H9 (cell line): Measurements from ENCODE around the gene STRA6. TPM values are rescaled to one million over a fixed set of nuclear protein-coding genes. Genes with fewer than 3 reads are reported as not detected.

Experiments
- DNase-seq: peaks from one replicate; pipeline ENCODE4 v3.0.0-alpha.2; 2017
- H2AFZ ChIP-seq: one replicate; pipeline ENCODE4 v1.6.1; 2013; ENCODE audit warnings: mild to moderate bottlenecking, low read length, control low read depth, moderate library complexity
- H2AK5ac ChIP-seq: 2 replicates; pipeline ENCODE4 v1.6.1; 2013; ENCODE audit warnings: low read length, control low read depth, mixed read lengths; ENCODE audit not compliant: insufficient read length
- H2BK120ac ChIP-seq: one replicate; pipeline ENCODE4 v1.6.1; 2013; ENCODE audit warnings: low read depth, mild to moderate bottlenecking, low read length, control low read depth, inconsistent platforms; ENCODE audit not compliant: poor library complexity, severe bottlenecking
- H2BK12ac ChIP-seq: 2 replicates; pipeline ENCODE4 v1.6.1; 2013; ENCODE audit warnings: low read length, control low read depth, mixed read lengths, low read depth; ENCODE audit not compliant: insufficient read length
- H2BK15ac ChIP-seq: 2 replicates; pipeline ENCODE4 v1.6.1; 2013; ENCODE audit warnings: low read depth, low read length, control low read depth
- H2BK20ac ChIP-seq: one replicate; pipeline ENCODE4 v1.6.1; 2013; ENCODE audit warnings: low read depth, mild to moderate bottlenecking, low read length, control low read depth, inconsistent platforms; ENCODE audit not compliant: poor library complexity, severe bottlenecking
- H2BK5ac ChIP-seq: 2 replicates; pipeline ENCODE4 v1.6.1; 2013; ENCODE audit warnings: low read length, control low read depth, mixed read lengths; ENCODE audit not compliant: insufficient read length
- H3K14ac ChIP-seq: 2 replicates; pipeline ENCODE4 v1.6.1; 2013; ENCODE audit warnings: low read length, control low read depth; ENCODE audit not compliant: insufficient read depth
- H3K18ac ChIP-seq: 2 replicates; pipeline ENCODE4 v1.6.1; 2013; ENCODE audit warnings: low read depth, mild to moderate bottlenecking, mixed read lengths, low read length, control low read depth; ENCODE audit not compliant: insufficient read length
- H3K23ac ChIP-seq: 2 replicates; pipeline ENCODE4 v1.6.1; 2013; ENCODE audit warnings: low read length, control low read depth, mixed read lengths, low read depth; ENCODE audit not compliant: insufficient read length
- H3K23me2 ChIP-seq: 2 replicates; pipeline ENCODE4 v1.6.1; 2013; ENCODE audit warnings: low read depth, mild to moderate bottlenecking, mixed read lengths, low read length, control low read depth; ENCODE audit not compliant: insufficient read length, poor library complexity, severe bottlenecking
- H3K27ac ChIP-seq: 2 replicates; pipeline ENCODE4 v1.5.1; 2013; ENCODE audit warnings: low read length, control low read depth, mixed read lengths, low read depth; ENCODE audit not compliant: insufficient read length
- H3K27me3 ChIP-seq: 2 replicates; pipeline ENCODE4 v1.6.1; 2013; ENCODE audit warnings: low read length, control low read depth, inconsistent platforms; ENCODE audit not compliant: insufficient read depth
- H3K4ac ChIP-seq: 2 replicates; pipeline ENCODE4 v1.6.1; 2013; ENCODE audit warnings: low read depth, mild to moderate bottlenecking, control low read depth, inconsistent platforms, low read length, moderate library complexity
- H3K4me1 ChIP-seq: 2 replicates; pipeline ENCODE4 v1.6.1; 2013; ENCODE audit warnings: low read length, control low read depth, inconsistent platforms; ENCODE audit not compliant: insufficient read depth
- H3K4me2 ChIP-seq: 2 replicates; pipeline ENCODE4 v1.6.1; 2013; ENCODE audit warnings: low read length, control low read depth, mixed read lengths; ENCODE audit not compliant: insufficient read length, insufficient read depth
- H3K56ac ChIP-seq: 2 replicates; pipeline ENCODE4 v1.6.1; 2013; ENCODE audit warnings: low read depth, mild to moderate bottlenecking, mixed read lengths, low read length, control low read depth; ENCODE audit not compliant: insufficient read length
- H3K79me1 ChIP-seq: 2 replicates; pipeline ENCODE4 v1.6.1; 2013; ENCODE audit warnings: low read depth, mild to moderate bottlenecking, moderate library complexity, low read length, control low read depth, inconsistent platforms; ENCODE audit not compliant: insufficient read depth, poor library complexity, severe bottlenecking
- H3K79me2 ChIP-seq: 2 replicates; pipeline ENCODE4 v1.6.1; 2013; ENCODE audit warnings: low read length, control low read depth, inconsistent platforms; ENCODE audit not compliant: insufficient read depth
- H3K9ac ChIP-seq: 2 replicates; pipeline ENCODE4 v1.6.1; 2013; ENCODE audit warnings: low read length, control low read depth, mixed read lengths; ENCODE audit not compliant: insufficient read length; ENCODE audit errors: extremely low read depth
- H3K9me3 ChIP-seq: one replicate; pipeline ENCODE4 v1.6.1; 2013; ENCODE audit warnings: low read depth, low read length, inconsistent platforms; ENCODE audit not compliant: control insufficient read depth
- H3T11ph ChIP-seq: one replicate; pipeline ENCODE4 v1.6.1; 2013; ENCODE audit warnings: mild to moderate bottlenecking, low read length, control low read depth, inconsistent platforms
- H4K20me1 ChIP-seq: one replicate; pipeline ENCODE4 v1.6.1; 2013; ENCODE audit not compliant: control insufficient read depth, insufficient read length, insufficient read depth
- H4K5ac ChIP-seq: 2 replicates; pipeline ENCODE4 v1.6.1; 2013; ENCODE audit warnings: low read depth, mild to moderate bottlenecking, mixed read lengths, low read length, control low read depth; ENCODE audit not compliant: insufficient read length
- H4K8ac ChIP-seq: replicated peaks from 2 replicates; pipeline ENCODE4 v1.6.1; 2013; ENCODE audit warnings: low read length, control low read depth, mixed read lengths, low read depth; ENCODE audit not compliant: insufficient read length
- H4K91ac ChIP-seq: 2 replicates; pipeline ENCODE4 v1.6.1; 2013; ENCODE audit warnings: low read depth, mild to moderate bottlenecking, moderate library complexity, mixed read lengths, low read length, control low read depth; ENCODE audit not compliant: insufficient read length
- H3K27ac Mint-ChIP-seq, 3 experiments: 2 replicates in 2 of 3; 3 replicates in 1 of 3; pipeline ENCODE4 v1.8.0; 2020 to 2021; ENCODE audit warnings: mixed read lengths in 3 of 3, mild to moderate bottlenecking in 1 of 3, moderate library complexity in 1 of 3
- H3K27me3 Mint-ChIP-seq: 2 replicates; pipeline ENCODE4 v1.8.0; 2021; ENCODE audit warnings: low read depth, mild to moderate bottlenecking, moderate library complexity, mixed read lengths
- H3K36me3 Mint-ChIP-seq, 3 experiments: 2 replicates in 2 of 3; 3 replicates in 1 of 3; pipeline ENCODE4 v1.8.0; 2020 to 2021; ENCODE audit warnings: low read depth in 3 of 3, mixed read lengths in 3 of 3; ENCODE audit not compliant: insufficient read depth in 1 of 3
- H3K4me1 Mint-ChIP-seq, 2 experiments: 2 replicates each; pipeline ENCODE4 v1.8.0; 2020; ENCODE audit warnings: mixed read lengths in 2 of 2
- H3K4me3 Mint-ChIP-seq, 2 experiments: 2 replicates in 1 of 2; 3 replicates in 1 of 2; pipeline ENCODE4 v1.8.0; 2020 to 2021; ENCODE audit warnings: mild to moderate bottlenecking in 2 of 2, mixed read lengths in 2 of 2, moderate library complexity in 1 of 2
- H3K9me3 Mint-ChIP-seq, 2 experiments: 2 replicates in 1 of 2; 3 replicates in 1 of 2; pipeline ENCODE4 v1.8.0; 2020; ENCODE audit warnings: mild to moderate bottlenecking in 2 of 2, mixed read lengths in 2 of 2, moderate library complexity in 1 of 2
- WGBS: extraction: QIAGEN DNeasy Blood & Tissue Kit; methylation state at CpG from one replicate; pipeline ENCODE4 v1.1.7; 2013; ENCODE audit warnings: missing lambda C conversion rate, low lambda C conversion rate, mixed read lengths; ENCODE audit not compliant: insufficient read length; ENCODE audit errors: extremely low coverage; 5-methylcytosine and 5-hydroxymethylcytosine counted together
- total RNA-seq: library from RNA; stranded (reverse); gene quantifications from 2 replicates; pipeline ENCODE4 v1.2.1, GENCODE V29; 2021
- TF ChIP-seq, protein P1 (sequence below): fragments of 200-600 bp; sonication (generic); conservative IDR thresholded peaks from 3 replicates; pipeline ENCODE4 v1.8.0; 2021; ENCODE audit warnings: antibody characterized with exemption, mild to moderate bottlenecking

Gene STRA6
- total RNA-seq, 1 experiment from 2014 or later = 12.8 TPM

- Mint-ChIP-seq H3K9me3 (no peaks in the 10 kb centered on the region; a peak in 1 of 5 replicates), H3K36me3 (no peaks in the 10 kb centered on the region), H3K4me3 (no peak overlapping the region), H3K4me1 (peaks cover 15 to 41% of the 10 kb centered on the region in 2 experiments), H3K27me3 (peaks cover 33% of the 10 kb centered on the region), H3K27ac (no peak overlapping the region; a peak in 1 of 7 replicates)
- no peak overlapping the region for H3K4me2 ChIP-seq
- DNase-seq = peak; percentile 21
- no peaks in the 10 kb centered on the region for H3K23me2 ChIP-seq
- no peak overlapping the region for H3K4ac ChIP-seq
- H3K14ac ChIP-seq = no peak overlapping the region
- H3K9me3 ChIP-seq = no peaks in the 10 kb centered on the region
- no peak overlapping the region for H2BK120ac ChIP-seq
- no peak overlapping the region for H2AFZ ChIP-seq
- H3K79me1 ChIP-seq = no peaks in the 10 kb centered on the region
- no peak overlapping the region for H3K56ac ChIP-seq
- H4K20me1 ChIP-seq = no peaks in the 10 kb centered on the region
- no peak overlapping the region for H3T11ph ChIP-seq
- no peaks in the 10 kb centered on the region for H3K79me2 ChIP-seq
- no peak overlapping the region for H2AK5ac ChIP-seq
- TF ChIP-seq, protein P1, sequence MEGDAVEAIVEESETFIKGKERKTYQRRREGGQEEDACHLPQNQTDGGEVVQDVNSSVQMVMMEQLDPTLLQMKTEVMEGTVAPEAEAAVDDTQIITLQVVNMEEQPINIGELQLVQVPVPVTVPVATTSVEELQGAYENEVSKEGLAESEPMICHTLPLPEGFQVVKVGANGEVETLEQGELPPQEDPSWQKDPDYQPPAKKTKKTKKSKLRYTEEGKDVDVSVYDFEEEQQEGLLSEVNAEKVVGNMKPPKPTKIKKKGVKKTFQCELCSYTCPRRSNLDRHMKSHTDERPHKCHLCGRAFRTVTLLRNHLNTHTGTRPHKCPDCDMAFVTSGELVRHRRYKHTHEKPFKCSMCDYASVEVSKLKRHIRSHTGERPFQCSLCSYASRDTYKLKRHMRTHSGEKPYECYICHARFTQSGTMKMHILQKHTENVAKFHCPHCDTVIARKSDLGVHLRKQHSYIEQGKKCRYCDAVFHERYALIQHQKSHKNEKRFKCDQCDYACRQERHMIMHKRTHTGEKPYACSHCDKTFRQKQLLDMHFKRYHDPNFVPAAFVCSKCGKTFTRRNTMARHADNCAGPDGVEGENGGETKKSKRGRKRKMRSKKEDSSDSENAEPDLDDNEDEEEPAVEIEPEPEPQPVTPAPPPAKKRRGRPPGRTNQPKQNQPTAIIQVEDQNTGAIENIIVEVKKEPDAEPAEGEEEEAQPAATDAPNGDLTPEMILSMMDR = no peak
- H4K91ac ChIP-seq = no peak overlapping the region
- no CpG with 5 or more reads among the region's 15 CpGs for WGBS
- H2BK12ac ChIP-seq = no peak overlapping the region
- no peak overlapping the region for H4K5ac ChIP-seq
- no peaks in the 10 kb centered on the region for H3K27me3 ChIP-seq
- no peak overlapping the region for H2BK15ac ChIP-seq
- peaks cover 3% of the 10 kb centered on the region; the same call in 1 of the 2 replicates for H3K4me1 ChIP-seq
- H3K18ac ChIP-seq = no peak overlapping the region
- H4K8ac ChIP-seq = no peak overlapping the region
- H2BK5ac ChIP-seq = no peak overlapping the region
- H3K23ac ChIP-seq = no peak overlapping the region
- H3K9ac ChIP-seq = no peak overlapping the region
- H2BK20ac ChIP-seq = no peak overlapping the region
- H3K27ac ChIP-seq = no peak overlapping the region
These were observed 32.3 kb downstream of the STRA6 start for GRCh38 chr15:74170071-74170844.
